ENCODE results near the gene DHX8.
A peak's percentile ranks its signal among the peaks of the same experiment; 100 is the strongest.

The DHX8 gene

GRCh38 chr17:43526886-43527648 lies 43.3 kb downstream of the DHX8 start:
- DNase-seq, result no peak

- no peak for DNase-seq
Observed at GRCh38 chr17:43528319-43528987, 44.7 kb downstream of the DHX8 start.

GRCh38 chr17:43528988-43529814 lies 45.4 kb downstream of the DHX8 start:
- no peak for DNase-seq

GRCh38 chr17:43529947-43530287 lies 46.1 kb downstream of the DHX8 start:
- no peak for DNase-seq

- no peak for DNase-seq
Observed at GRCh38 chr17:43530288-43531081, 46.7 kb downstream of the DHX8 start.

GRCh38 chr17:43531082-43531378 lies 47.3 kb downstream of the DHX8 start:
- DNase-seq, result no peak

GRCh38 chr17:43531955-43532354 lies 48.2 kb downstream of the DHX8 start:
- DNase-seq, result no peak

GRCh38 chr17:43532581-43532980 lies 48.8 kb downstream of the DHX8 start:
- DNase-seq, result no peak

- DNase-seq, result no peak
Observed at GRCh38 chr17:43533699-43534098, 49.9 kb downstream of the DHX8 start.

- no peak for DNase-seq
Observed at GRCh38 chr17:43534909-43535308, 51.1 kb downstream of the DHX8 start.

GRCh38 chr17:43536236-43536992 lies 52.6 kb downstream of the DHX8 start:
- no peak for DNase-seq

- DNase-seq, result no peak
Observed at GRCh38 chr17:43540821-43541674, 57.3 kb downstream of the DHX8 start.

GRCh38 chr17:43542859-43543258 lies 59.1 kb downstream of the DHX8 start:
- no peak for DNase-seq

- DNase-seq, result no peak
Observed at GRCh38 chr17:43543300-43543699, 59.5 kb downstream of the DHX8 start.

GRCh38 chr17:43543771-43544575 lies 60.2 kb downstream of the DHX8 start:
- DNase-seq, result no peak

GRCh38 chr17:43545383-43545632 lies 61.5 kb downstream of the DHX8 start:
- DNase-seq, result peak; percentile 20

- DNase-seq, result peak; percentile 82
Observed at GRCh38 chr17:43546319-43547188, 62.8 kb downstream of the DHX8 start, which contains the start of gene ETV4. Gene ETV4 (minus strand): TSS chr17:43546340. CDS start chr17:43545617, 723 bp downstream.

GRCh38 chr17:43547189-43547550 lies 63.4 kb downstream of the DHX8 start:
- DNase-seq, result no peak

- no peak for DNase-seq
Observed at GRCh38 chr17:43547659-43548256, 64.0 kb downstream of the DHX8 start.
